Adrenal gland (tissue), 5 donors: ENCODE measurements around the gene SPATA18.
"Not testable (repeated sequence)": the region's sequence is repeated elsewhere in the genome, so short reads cannot be mapped to it uniquely, and the experiment has no call there.

ENCODE experiments used
- CTCF ChIP-seq, 6 experiments: fragments of 450-650 bp in 4 of 6; fragments of 200-600 bp in 2 of 6; sonication (generic) in 1 of 6; IDR thresholded peaks; 1 replicate in 5 of 6; 2 replicates in 1 of 6; pipeline versions ENCODE4 v1.5.1 to v1.8.0; 2016 to 2021; ENCODE audit warnings: antibody characterized with exemption in 6 of 6, mild to moderate bottlenecking in 2 of 6, moderate library complexity in 1 of 6
- POLR2A ChIP-seq, 2 donors: fragments of 450-650 bp; IDR thresholded peaks; one replicate each; pipeline ENCODE4 v1.6.1; 2017; ENCODE audit warnings: antibody characterized with exemption in 2 of 2, mild to moderate bottlenecking in 2 of 2, moderate library complexity in 1 of 2
- donor health status: DM: no; HTN: no; CAD: no.

DNA sequence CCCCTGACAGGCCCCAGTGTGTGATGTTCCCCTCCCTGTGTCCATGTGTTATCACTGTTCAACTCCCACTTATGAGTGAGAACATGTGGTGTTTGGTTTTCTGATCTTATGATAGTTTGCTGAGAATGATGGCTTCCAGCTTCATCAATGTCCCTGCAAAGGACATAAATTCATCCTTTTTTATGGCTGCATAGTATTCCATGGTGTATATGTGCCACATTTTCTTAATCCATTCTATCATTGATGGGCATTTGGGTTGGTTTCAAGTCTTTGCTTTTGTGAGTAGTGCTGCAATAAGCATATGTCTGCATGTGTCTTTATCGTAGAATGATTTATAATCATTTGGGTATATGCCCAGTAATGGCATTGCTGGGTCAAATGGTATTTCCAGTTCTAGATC is 35.3 kb downstream of the SPATA18 start:
- not testable (repeated sequence) for TF ChIP-seq CTCF, POLR2A (IDR thresholded peaks at IDR 0.05)
